ENCODE results near the gene F2. TPM values are rescaled to one million over a fixed set of nuclear protein-coding genes. Genes with fewer than 3 reads are reported as not detected.

F2 gene
- total RNA-seq, 1 donor from 2014 or later: not detected

DNA sequence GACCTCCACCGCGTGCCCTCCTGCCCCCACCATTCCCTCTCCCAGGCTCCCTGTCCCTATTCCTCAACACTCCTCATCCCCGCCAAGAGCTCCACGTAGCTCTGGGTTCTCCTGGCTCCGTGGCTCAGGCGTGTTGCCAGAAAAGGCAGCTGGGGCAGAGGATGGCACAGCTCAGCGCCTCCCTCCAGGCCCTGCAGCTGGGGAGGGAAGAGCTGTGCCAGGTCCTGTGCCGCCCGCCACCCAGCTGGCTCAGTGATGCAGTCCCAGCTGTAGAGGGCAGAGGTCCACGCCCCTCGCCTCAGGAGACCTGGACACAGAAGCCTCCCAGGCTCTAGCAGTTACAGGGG, 22.8 kb upstream of the F2 start:
- intact Hi-C loops (cut with DNase I): no loop called here
- Histone ChIP-seq H3K4me1 (peaks cover 26% of the 10 kb centered on the region), H3K27ac (peak overlapping the region; percentile 6), H3K27me3 (no peaks in the 10 kb centered on the region), H3K36me3 (peaks cover 46% of the 10 kb centered on the region), H3K9me3 (no peaks in the 10 kb centered on the region), H3K4me3 (no peak overlapping the region)
- ATAC-seq: no peak
- DNase-seq: no peak
- TF ChIP-seq, protein P1, sequence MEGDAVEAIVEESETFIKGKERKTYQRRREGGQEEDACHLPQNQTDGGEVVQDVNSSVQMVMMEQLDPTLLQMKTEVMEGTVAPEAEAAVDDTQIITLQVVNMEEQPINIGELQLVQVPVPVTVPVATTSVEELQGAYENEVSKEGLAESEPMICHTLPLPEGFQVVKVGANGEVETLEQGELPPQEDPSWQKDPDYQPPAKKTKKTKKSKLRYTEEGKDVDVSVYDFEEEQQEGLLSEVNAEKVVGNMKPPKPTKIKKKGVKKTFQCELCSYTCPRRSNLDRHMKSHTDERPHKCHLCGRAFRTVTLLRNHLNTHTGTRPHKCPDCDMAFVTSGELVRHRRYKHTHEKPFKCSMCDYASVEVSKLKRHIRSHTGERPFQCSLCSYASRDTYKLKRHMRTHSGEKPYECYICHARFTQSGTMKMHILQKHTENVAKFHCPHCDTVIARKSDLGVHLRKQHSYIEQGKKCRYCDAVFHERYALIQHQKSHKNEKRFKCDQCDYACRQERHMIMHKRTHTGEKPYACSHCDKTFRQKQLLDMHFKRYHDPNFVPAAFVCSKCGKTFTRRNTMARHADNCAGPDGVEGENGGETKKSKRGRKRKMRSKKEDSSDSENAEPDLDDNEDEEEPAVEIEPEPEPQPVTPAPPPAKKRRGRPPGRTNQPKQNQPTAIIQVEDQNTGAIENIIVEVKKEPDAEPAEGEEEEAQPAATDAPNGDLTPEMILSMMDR (IDR thresholded peaks at IDR 0.05): no peak

DNA sequence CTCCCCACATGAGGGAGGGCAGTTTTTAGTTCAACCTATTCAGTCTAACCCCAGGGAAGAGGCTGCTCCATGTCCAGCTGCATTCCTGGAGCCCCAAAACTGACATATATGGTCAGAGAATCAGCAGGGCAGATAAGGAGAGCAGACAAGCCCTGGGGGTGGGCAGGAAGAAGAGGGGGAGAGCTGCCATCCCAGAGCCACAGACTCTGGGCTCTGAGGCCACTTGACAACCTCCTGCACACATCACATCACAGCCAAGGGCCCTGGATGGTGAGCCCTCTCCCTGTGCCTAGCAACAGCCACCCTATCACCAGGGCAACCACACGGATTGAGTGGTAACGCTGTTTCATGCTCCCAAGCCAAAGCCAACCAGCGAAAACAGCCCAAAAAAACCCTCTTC, 21.7 kb upstream of the F2 start:
- H3K4me3 ChIP-seq: no peak overlapping the region
- TF ChIP-seq, protein P1 (IDR thresholded peaks at IDR 0.05): no peak
- H3K9me3 ChIP-seq: no peaks in the 10 kb centered on the region
- H3K4me1 ChIP-seq: peaks cover 33% of the 10 kb centered on the region
- DNase-seq (no peak), ATAC-seq (no peak)
- no peaks in the 10 kb centered on the region for H3K27me3 ChIP-seq
- H3K36me3 ChIP-seq: peaks cover 37% of the 10 kb centered on the region
- no peak overlapping the region for H3K27ac ChIP-seq
- intact Hi-C loops (cut with DNase I): no loop called here

DNA sequence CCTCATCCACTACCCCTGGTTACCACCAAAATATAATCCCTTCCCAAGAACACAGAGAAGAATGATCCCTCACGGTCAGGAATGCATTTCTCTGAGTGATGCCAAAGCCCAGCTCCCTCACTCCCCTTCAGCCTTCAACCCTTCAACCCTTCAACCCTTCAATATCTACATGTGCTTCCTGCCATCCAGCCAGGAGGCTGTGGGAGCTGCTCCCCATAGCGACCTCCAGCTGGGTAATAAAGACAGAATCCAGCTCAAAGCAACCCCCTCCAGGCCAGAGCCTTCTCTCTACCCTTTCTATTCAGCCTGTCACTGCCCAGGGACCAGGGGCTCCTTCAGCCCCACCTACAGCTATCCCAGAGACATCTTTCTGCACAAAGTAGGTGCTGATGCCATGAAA, 21.3 kb upstream of the F2 start:
- ATAC-seq (no peak), DNase-seq (no peak)
- Histone ChIP-seq H3K4me1 (peaks cover 37% of the 10 kb centered on the region), H3K9me3 (no peaks in the 10 kb centered on the region), H3K27ac (no peak overlapping the region), H3K4me3 (no peak overlapping the region), H3K36me3 (peaks cover 38% of the 10 kb centered on the region), H3K27me3 (no peaks in the 10 kb centered on the region)
- TF ChIP-seq, protein P1 (IDR thresholded peaks at IDR 0.05): no peak
- intact Hi-C loops (cut with DNase I): no loop called here

DNA sequence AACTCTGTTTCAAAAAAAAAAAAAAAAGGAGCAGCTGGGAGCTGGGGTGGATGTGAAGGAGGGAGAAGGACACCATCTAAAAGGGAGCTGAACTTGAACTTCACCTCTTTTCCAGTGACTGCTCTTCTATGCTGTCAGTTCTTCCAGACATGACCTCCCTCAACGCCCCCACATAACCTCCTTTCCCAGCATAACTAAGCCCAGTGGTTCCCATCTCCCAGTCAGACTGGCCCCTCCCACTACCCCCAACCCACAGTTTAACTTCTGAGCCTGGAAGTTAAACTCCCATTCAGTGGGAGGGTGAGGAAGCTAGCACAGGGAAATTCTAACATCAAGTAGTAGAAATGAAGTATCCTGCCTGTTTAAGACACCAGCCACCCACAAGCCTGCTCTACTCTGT, 20.4 kb upstream of the F2 start:
- no peak for DNase-seq
- intact Hi-C loops (cut with DNase I): no loop called here
- no peaks in the 10 kb centered on the region for H3K9me3 ChIP-seq
- no peaks in the 10 kb centered on the region for H3K27me3 ChIP-seq
- no peak overlapping the region for H3K27ac ChIP-seq
- TF ChIP-seq, protein P1 (IDR thresholded peaks at IDR 0.05): no peak
- peaks cover 37% of the 10 kb centered on the region for H3K4me1 ChIP-seq
- no peak overlapping the region for H3K4me3 ChIP-seq
- peaks cover 40% of the 10 kb centered on the region for H3K36me3 ChIP-seq
- ATAC-seq: no peak

DNA sequence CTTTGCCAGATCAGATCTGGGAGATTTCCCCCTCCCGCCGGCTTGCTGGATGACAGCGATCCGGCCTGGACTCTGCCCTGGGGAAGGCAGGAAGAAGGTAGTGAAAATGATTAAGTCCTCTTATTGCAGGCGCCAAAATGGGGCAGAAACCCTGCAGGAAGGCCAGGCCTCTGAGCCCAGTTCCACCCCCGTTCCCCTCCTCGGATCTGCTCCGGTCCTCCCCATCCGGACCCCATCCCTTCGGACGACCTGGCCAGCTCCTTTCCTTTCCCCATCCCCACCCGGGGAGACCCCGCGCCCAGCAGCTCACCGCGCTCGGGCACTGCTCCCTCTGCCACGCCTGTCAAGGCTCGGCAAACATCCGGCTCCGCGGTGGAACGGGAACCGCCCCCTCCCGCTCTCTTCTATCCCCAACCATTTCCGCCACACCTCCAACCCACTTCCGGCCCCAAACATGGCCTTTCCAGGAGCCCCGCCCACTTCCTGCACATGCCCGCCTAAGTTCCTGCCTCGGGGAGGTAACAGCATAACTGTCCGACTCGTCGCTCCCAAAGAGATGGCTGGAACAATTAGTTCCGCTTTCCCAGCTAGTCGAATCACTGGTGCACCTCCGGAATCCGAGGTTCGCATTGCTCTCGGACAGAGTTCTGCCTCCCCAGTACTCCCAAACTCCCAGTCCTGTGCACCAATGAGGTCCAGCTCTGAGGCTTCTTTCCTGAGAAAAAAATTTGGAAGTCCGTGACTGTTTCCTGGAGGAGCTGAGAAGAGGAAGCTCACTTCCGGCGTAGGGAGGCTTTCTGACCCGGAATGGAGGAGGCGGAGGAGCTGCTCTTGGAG, 18.6 kb upstream of the F2 start, which contains the start of the genes ARHGAP1 and ZNF408:
Gene ARHGAP1, minus strand, starts transcription at position 379 of the 837 bp plus-strand sequence. CDS start 4,512 bp downstream, outside the sequence.
Gene ZNF408, plus strand, starts transcription at position 791 of the 837 bp plus-strand sequence. Its CDS starts 17 bp downstream, at position 808.
- TF ChIP-seq, protein P1 (IDR thresholded peaks at IDR 0.05): no peak
- peak; percentile 98 for ATAC-seq
- peak within 1 kb of the TSS; percentile 100 for H3K4me3 ChIP-seq
- peaks cover 39% of the 10 kb centered on the region for H3K36me3 ChIP-seq
- H3K27ac ChIP-seq: peak within 1 kb of the TSS; percentile 98
- intact Hi-C loops (cut with DNase I): no loop called here
- no peaks in the 10 kb centered on the region for H3K9me3 ChIP-seq
- DNase-seq: peak; percentile 99
- H3K4me1 ChIP-seq: peaks cover 37% of the 10 kb centered on the region
- H3K27me3 ChIP-seq: no peaks in the 10 kb centered on the region

All from upper lobe of right lung (tissue), 1 donor.